ENCODE data around the gene EPB41L5.
"Not testable (repeated sequence)": the region's sequence is repeated elsewhere in the genome, so short reads cannot be mapped to it uniquely, and the experiment has no call there.

EPB41L5 gene

GRCh38 chr2:120029672-120030640, 17.1 kb downstream of the EPB41L5 start:
- DNase-seq: no peak

GRCh38 chr2:120032297-120032696, 19.4 kb downstream of the EPB41L5 start:
- no peak for DNase-seq

- DNase-seq: no peak
Observed at GRCh38 chr2:120034027-120034426, 21.1 kb downstream of the EPB41L5 start.

GRCh38 chr2:120034621-120035020, 21.7 kb downstream of the EPB41L5 start:
- DNase-seq: no peak

GRCh38 chr2:120036145-120036544, 23.3 kb downstream of the EPB41L5 start:
- DNase-seq: no peak

GRCh38 chr2:120037995-120038541, 25.2 kb downstream of the EPB41L5 start:
- no peak for DNase-seq

GRCh38 chr2:120042359-120042758, 29.5 kb downstream of the EPB41L5 start:
- no peak for DNase-seq

GRCh38 chr2:120044336-120044735, 31.5 kb downstream of the EPB41L5 start:
- DNase-seq: no peak

- DNase-seq: not testable (repeated sequence)
Observed at GRCh38 chr2:120045775-120046174, 32.9 kb downstream of the EPB41L5 start.

- DNase-seq: not testable (repeated sequence)
Observed at GRCh38 chr2:120046252-120046651, 33.4 kb downstream of the EPB41L5 start.

GRCh38 chr2:120052597-120052996, 39.7 kb downstream of the EPB41L5 start:
- DNase-seq: no peak

GRCh38 chr2:120053891-120054290, 41.0 kb downstream of the EPB41L5 start:
- no peak for DNase-seq

GRCh38 chr2:120059483-120059882, 46.6 kb downstream of the EPB41L5 start:
- no peak for DNase-seq

- DNase-seq: no peak
Observed at GRCh38 chr2:120060088-120060623, 47.3 kb downstream of the EPB41L5 start.

- DNase-seq: no peak
Observed at GRCh38 chr2:120064664-120065063, 51.8 kb downstream of the EPB41L5 start.

GRCh38 chr2:120066800-120067547, 54.1 kb downstream of the EPB41L5 start:
- peak in 1 of 2 experiments; percentile 27 for DNase-seq

- not testable (repeated sequence) for DNase-seq
Observed at GRCh38 chr2:120068040-120068658, 55.3 kb downstream of the EPB41L5 start.

- no peak for DNase-seq
Observed at GRCh38 chr2:120075545-120075944, 62.7 kb downstream of the EPB41L5 start.

- DNase-seq: no peak
Observed at GRCh38 chr2:120077896-120078295, 65.0 kb downstream of the EPB41L5 start.

GRCh38 chr2:120079647-120080046, 66.8 kb downstream of the EPB41L5 start:
- DNase-seq: no peak

GRCh38 chr2:120091436-120091835, 78.6 kb downstream of the EPB41L5 start:
- no peak for DNase-seq

GRCh38 chr2:120094795-120095194, 81.9 kb downstream of the EPB41L5 start:
- no peak for DNase-seq

GRCh38 chr2:120100627-120101026, 87.8 kb downstream of the EPB41L5 start:
- DNase-seq: no peak

Data from NCI-H446 (cell line).